GM18505 (cell line): Measurements from ENCODE around the gene SIRT1.
"Not testable (repeated sequence)": the region's sequence is repeated elsewhere in the genome, so short reads cannot be mapped to it uniquely, and the experiment has no call there.

ENCODE experiments used
- ATAC-seq: cut with Tn5 transposase; IDR thresholded peaks from one replicate; pipeline ENCODE4 v1.9.1; 2021; ENCODE audit not compliant: unreplicated experiment
- POLR2A ChIP-seq: IDR thresholded peaks from 4 replicates; pipeline ENCODE4 v1.6.1; 2011; ENCODE audit warnings: borderline replicate concordance; ENCODE audit not compliant: insufficient read depth, insufficient read length; ENCODE audit errors: extremely low read depth

Gene SIRT1

DNA sequence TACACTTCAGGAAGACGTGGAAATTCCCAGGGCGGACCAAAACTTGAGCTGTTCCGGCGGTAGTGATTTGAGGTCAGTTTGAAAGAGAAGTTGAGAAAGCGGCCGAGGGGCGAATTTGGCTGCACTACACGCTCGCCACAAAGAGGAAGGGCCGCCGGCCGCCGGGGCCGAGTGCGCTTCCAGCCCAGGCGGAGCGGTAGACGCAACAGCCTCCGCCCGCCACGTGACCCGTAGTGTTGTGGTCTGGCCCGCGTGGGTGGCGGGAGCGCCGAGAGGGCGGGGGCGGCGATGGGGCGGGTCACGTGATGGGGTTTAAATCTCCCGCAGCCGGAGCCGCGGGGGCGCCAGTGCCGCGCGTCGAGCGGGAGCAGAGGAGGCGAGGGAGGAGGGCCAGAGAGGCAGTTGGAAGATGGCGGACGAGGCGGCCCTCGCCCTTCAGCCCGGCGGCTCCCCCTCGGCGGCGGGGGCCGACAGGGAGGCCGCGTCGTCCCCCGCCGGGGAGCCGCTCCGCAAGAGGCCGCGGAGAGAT lies at the start of gene SIRT1:
Gene SIRT1 (plus strand): TSS at position 344 of the 529 bp plus-strand sequence. CDS start 66 bp downstream, at position 410.
- peak; percentile 98 for TF ChIP-seq POLR2A
- peak; percentile 88 for ATAC-seq

DNA sequence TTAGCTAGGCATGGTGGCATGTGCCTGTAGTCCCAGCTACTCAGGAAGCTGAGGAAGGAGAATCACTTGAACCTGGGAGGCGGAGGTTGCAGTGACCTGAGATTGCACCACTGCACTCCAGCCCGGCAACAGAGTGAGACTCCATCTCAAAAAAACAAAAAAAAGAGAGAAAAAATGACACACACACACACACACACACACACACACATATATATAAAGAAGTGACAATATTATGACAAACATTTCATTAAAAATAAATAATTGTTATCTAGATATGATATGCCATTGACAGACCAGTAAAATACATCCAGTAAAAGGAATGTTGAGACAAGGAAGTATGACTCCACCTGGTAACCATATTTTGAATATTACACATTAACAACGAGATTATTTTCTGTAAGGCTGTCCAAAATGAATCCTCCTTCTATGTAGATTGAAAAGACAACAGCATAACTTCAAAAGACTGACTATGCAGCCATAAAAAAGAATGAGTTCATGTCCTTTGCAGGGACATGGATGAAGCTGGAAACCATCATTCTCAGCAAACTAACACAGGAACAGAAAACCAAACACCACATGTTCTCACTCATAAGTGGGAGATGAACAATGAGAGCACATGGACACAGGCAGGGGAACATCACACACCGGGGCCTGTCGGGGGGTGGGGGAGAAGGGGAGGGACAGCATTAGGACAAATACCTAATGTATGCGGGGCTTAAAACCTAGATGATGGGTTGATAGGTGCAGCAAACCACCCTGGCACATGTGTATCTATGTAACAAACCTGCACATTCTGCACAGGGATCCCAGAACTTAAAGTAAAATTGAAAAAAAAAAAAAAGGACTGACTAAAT lies 48.7 kb upstream of the SIRT1 start:
- ATAC-seq = not testable (repeated sequence)

GRCh38 chr10:67836488-67836887 lies 48.0 kb upstream of the SIRT1 start:
- ATAC-seq = no peak
- TF ChIP-seq POLR2A = no peak

- no peak for TF ChIP-seq POLR2A
- ATAC-seq = no peak
These were observed 47.5 kb upstream of the SIRT1 start for GRCh38 chr10:67836972-67837371.

- ATAC-seq = peak; percentile 90
- TF ChIP-seq POLR2A = no peak
These were observed 46.7 kb upstream of the SIRT1 start, which contains the start of gene DNAJC12 for GRCh38 chr10:67837541-67838314. DNAJC12 (minus strand) TSS chr10:67838188; CDS start chr10:67838011, 177 bp downstream.

DNA sequence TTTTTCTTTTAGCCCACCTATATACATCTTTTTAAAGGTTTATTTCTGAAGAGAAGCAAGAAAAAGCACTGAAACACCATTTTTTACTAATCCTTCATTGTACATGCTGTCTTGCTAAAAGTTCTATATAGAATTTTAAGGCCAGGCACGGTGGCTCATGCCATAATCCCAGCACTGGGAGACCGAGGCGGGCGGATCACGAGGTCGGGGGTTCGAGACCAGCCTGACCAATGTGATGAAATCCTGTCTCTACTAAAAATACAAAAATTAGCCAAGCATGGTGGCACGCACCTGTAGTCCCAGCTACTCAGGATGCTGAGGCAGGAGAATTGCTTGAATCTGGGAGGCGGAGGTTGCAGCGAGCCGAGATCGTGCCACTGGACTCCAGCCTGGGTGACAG lies 44.9 kb upstream of the SIRT1 start:
- not testable (repeated sequence) for ATAC-seq

DNA sequence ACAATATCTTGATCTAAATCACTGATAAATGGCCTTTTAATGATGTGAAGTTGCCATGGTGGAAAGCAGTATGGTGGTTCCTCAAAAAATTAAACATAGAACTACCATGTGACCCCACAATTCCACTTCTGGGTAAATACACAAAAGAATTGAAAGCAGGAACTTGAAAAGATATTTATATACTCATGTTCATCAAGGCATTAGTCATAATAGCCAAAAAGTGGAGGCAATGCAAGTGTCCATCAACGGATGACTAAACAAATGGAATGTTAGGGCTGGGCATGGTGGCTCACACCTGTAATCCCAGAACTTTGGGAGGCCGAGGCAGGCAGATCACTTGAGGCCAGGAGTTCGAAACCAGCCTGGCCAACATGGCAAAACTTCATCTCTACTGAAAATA lies 44.5 kb upstream of the SIRT1 start:
- no peak for TF ChIP-seq POLR2A
- no peak for ATAC-seq

GRCh38 chr10:67841737-67842136 lies 42.7 kb upstream of the SIRT1 start:
- ATAC-seq = no peak
- TF ChIP-seq POLR2A = no peak

DNA sequence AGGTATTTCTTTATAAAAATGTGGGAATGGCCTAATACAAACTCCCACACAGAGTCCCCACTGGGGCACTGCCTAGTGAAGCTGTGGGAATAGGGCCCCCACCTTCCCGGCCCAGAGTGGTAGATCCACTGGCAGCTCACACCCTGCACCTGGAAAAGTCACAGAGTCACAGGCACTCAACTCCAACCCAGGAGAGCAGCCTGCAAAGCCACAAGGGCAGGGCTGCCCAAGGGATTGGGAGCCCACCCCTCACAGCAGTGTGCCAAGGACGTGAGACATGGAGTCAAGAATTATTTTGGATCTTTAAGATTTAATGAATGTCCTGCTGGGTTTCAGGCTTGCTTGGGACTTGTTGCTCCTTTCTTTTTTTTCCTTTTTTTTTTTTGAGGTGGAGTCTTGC lies 41.2 kb upstream of the SIRT1 start:
- no peak for ATAC-seq
- TF ChIP-seq POLR2A = no peak

DNA sequence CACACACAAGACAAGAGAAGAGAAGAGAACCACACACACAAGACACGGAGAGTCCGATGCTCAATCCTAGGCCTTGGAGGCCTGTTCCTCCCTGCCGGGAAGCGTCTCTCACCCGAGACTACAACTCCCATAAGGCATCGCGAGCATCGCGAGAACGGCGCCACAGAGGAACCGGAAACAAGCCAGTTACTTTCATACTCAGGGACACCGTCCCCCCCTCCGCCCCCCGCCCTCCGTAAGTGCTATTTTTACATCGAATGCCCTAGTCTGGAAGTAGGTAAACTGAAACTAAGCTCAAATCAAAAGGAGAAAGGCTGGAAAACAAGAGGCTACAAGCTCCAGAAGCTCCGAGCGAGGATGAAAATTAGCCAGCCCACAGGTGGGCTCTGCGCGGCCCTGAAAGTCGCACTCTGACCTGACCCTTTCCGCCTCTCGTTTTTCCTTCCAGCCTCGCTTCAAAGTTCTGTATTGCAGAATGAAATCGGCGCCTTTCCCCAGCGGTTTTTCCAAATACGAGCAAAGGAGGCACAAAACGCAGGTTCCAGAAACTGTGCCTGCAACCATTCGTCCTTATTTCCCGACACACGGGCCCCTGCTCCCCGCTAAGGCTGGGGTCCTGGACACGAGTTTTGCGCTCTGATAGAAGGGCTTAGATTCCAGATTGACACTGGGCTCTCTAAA lies 35.0 kb upstream of the SIRT1 start:
- peak; percentile 94 for ATAC-seq
- peak; percentile 75 for TF ChIP-seq POLR2A

- no peak for ATAC-seq
- TF ChIP-seq POLR2A = no peak
These were observed 33.3 kb upstream of the SIRT1 start for GRCh38 chr10:67851186-67851585.

DNA sequence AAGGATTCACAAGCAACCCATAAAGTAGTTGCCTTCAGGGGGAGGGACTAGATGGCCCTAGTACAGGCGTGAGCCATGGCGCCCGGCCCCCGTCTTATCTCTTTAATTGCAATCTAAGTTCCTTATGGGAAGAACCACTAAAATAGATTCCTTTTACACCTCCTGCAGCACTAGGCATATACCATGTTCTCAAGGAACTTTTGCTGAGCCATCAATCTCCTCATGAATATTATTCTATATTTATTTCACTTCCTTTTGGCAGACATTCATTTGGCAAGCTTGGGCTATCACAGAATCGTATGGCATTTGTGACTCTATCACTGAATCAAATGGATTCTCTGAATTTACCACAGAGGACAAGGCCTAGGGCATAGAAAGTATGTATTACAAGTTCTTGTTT lies 31.7 kb upstream of the SIRT1 start:
- no peak for TF ChIP-seq POLR2A
- ATAC-seq = no peak

DNA sequence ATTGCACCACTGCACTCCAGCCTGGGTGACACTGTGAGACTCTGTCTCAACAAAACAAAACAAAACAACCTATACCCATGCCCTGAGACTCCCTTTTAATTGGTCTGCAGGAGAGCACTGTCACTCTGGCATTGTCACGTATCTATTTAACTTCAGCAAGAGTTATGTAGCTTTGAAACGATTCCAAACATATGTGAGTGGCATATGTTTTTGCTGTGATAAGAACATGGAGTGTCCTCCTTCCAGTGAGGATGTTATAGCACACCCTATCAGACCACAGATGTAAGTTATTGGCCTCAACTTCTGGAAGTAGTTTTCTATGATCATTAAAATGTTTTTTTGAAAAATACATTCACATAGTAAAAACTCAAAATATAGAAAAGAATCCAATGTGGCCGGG lies 30.9 kb upstream of the SIRT1 start:
- ATAC-seq = no peak
- TF ChIP-seq POLR2A = no peak
